ENCODE data around the gene SLC46A1. TPM values are rescaled to one million over a fixed set of nuclear protein-coding genes. Genes with fewer than 3 reads are reported as not detected.

Gene SLC46A1
- total RNA-seq, 1 experiment from 2014 or later, result 4.6 TPM

DNA sequence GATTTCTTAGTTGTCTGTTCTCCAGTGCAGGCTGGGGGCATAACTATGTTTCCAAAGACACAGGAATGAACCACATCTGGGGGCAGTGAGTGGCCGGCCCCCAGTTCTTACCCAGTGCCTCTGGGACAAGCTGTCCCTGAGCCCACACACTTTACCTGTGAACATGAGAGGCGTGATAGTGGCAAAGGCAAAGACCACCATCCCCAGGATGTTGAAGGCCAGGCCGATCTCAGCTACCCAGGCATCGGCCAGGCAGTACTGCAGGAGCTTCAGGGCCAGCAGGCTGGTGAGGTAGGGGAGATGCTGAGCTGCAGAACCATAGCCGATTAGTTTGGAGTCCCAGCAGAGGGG is 1.6 kb downstream of the SLC46A1 start:
- no peak for DNase-seq (ENCODE audit: low read depth)

DNA sequence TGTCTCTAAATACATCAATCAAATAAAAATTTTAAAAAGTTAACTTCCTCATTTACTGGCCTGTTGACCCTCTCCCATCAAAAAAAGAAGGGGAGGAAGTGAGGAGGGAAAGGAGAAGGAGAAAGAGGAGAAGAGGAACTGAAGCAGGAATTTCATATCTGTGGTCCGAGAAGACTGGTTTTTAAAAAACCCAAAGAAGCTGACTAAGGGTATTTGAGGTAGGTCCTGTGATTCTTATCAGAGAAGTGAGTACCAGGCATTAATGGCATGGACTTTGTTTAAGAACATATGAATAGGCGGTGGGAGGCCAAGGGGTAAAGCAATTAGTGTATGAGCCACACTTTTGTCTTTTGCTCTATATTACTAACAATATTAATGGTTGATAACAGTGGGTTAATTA is 2.0 kb downstream of the SLC46A1 start:
- DNase-seq (ENCODE audit: low read depth), result no peak

DNA sequence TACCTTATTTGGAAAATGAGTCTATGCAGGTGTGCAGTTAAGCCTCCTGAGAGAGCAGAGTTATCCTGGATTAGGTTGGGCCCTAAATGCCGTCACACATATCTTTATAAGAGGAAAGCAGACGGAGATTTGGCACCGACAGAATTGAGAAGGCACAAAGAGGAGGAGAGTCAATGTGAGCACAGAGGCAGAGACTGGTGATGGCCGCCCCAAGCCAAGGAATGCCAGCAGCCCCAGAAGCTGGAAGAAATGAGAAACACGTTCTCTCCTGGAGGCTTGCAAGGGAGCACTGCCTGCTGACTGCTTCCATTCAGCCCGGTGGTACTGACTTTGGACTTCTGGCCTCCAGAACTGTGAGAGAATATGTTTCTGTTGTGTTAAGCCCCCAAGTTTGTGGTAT is 3.2 kb downstream of the SLC46A1 start:
- DNase-seq (ENCODE audit: low read depth), result no peak

DNA sequence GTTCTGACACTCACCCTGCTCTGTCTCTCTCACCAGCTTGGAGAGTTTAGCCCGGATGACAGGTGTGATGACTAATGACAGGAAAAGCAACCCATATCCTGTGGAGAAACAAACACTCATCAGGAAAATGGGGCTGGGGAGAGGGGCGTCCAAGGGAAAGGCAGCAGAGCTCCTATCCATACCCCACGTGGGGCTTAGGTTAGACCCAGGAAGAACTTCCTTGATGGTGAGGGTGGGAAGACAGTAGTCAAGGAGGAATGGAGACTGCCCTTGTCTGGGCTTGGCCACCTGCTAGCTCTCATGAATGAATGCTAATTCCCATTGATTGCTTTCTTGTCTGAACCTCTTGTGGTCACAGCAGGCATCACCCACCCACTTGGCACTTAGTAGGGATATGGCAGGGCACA is 3.8 kb downstream of the SLC46A1 start:
- DNase-seq (ENCODE audit: low read depth), result no peak

DNA sequence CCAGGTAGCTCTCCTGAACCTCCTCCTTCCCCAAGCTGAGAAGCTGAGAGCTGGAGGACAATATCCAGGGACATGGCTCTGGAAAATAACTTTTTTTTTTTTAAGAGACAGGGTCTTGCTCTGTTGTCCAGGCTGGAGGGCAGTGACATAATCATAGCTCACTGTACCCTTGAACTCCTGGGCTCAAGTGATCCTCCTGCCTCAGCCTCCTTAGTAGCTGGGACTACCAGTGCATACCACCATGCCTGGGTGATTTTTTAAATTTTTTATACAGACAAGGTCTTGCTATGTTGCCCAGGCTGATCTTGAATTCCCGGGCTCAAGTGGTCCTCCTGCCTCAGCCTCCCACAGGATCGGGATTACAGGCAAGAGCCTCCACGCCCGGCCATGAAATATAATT is 6.2 kb downstream of the SLC46A1 start:
- DNase-seq (ENCODE audit: low read depth), result no peak

DNA sequence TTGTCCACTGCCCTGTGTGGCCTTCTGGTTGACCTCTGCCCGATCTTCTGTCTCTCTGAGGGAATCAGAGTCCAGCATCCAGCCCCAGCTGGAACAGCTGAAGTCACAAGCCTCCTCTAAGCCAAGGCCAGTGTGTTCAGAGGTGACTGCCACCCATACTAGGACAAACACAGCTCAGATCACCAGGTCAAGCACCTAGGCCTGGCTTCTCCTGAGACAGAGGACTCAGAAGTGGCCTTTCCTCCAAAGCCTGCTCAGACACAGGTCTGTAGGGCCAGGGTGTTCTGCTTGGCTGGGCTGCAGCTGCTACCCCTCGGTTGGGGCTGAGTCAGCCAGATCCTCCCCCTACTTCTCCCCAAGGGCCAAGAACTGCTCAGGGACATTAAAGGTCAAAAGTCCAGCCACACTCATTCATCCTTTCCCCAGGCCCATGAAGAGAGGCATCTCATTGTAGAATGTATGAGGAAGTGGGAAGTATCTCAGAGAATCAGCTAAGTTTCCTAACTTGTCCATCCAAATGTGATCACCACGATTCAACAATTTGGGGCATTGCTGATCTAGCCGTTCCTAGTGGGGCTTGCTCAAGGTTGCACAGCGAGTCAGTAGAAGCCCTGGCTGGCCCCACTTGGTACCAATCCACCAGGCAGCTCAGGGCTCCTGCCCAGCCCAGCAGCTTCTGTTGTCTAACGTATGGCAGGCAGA is 7.6 kb downstream of the SLC46A1 start:
- DNase-seq (ENCODE audit: low read depth), result no peak

DNA sequence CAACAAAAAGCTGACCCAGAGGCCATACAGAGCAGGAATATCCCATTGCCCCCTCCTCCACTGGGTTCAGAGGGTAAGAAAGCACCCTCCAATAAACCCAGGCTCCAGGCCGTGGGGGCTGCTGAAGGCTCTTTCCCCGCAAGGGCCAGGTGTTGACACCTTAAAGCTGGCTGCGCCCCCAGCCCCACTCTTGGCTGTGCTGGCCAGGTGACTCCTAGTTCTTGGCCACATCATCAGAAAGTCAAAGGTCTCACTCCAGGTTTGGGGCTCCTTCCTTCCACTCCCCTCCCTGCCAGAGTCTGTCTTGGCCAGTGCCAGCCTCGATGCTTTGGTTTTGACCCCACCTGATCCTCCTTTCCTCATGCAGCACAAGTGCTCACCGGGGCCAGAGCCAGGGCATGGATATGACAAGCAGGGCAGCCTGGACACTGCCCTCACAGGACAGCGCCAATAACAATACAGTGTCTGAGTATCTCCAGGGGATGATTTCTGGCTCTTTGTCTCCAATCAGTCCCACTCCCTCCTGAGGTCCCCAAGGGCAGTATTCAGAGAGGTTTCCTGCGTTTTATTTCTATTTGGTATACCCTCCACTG is 8.2 kb downstream of the SLC46A1 start:
- no peak for DNase-seq (ENCODE audit: low read depth)

DNA sequence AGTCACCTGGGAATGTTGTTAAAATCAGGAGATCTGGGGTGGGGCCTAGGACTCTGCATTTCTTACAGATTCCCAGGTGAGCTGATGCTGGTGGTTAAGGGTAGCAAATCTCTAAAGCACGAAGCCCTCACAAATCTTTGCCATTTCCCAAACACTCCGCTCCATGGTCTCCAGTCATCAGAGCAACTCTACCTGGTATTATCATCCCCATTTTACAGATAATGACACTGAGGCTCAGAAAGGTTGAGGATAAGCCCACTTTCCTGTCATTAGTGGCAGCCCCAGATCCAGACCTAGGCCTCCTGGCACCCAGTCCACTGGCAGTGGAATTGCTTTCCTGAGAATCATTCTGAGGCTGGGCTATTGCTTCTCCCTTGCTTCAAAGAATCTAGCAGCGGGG is 8.7 kb downstream of the SLC46A1 start:
- no peak for DNase-seq (ENCODE audit: low read depth)

DNA sequence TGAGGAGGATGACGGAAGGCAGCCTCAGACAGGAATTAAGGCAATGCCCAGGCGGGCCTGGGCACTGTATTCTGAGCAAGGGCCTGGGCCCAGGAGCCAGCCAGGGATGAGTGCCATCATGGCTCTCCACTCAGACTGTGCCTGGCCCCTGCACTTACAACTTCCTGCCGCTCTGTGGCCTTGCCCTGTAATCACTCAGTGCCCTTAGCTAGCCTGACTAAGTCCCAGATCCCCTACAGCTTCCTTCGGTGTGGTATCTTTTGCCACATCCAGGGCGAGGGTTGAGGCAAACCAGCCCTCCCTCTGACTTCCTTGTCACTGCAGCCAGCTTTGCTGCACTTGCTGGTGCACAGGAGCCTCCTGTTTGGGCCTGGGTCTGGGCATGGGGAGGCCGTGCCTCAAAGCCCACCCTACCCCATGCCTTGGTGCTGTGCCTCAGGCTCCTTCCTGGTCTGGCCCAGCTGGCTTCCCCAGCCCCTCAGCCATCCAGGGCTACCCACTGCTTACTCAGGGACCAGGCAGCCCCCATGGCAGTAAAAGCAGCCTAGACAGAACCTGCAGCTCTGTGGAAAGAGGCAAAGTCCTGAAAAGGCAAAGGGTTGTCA is 9.3 kb downstream of the SLC46A1 start:
- peak; percentile 26 for DNase-seq (ENCODE audit: low read depth)

DNA sequence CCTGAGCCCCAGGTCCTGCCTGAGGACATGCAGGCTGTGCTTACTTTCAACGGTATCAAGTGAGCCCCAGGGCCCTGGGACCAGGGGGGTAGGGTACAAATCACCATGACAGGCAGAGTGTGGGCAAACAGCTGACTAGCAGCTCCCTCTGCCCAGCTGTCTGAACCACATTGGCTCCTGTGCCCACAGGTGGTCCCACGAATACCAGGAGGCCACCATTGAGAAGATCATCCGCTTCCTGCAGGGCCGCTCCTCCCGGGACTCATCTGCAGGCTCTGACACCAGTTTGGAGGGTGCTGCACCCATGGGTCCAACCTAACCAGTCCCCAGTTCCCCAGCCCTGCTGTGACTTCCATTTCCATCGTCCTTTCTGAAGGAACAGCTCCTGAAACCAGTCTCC is 10.0 kb downstream of the SLC46A1 start:
- DNase-seq (ENCODE audit: low read depth), result no peak

DNA sequence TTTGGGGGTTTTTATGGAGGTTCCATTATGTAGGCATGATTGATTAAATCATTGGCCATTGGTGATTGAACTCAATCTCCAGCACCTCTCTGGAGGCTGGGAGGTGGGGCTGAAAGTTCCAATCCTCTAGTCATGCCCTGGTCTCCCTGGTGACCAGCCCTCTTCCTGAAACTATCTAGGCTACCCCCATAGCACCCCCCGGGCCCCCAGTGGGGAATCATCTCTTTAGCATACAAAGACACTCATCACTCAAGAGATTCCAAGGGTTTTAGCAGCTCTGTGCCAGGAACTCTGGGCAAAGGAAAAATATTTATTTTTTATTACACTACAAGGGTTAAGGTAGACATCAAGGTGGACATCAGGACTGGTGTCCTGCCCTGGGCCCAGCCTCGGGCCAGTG is 10.6 kb downstream of the SLC46A1 start:
- DNase-seq (ENCODE audit: low read depth), result no peak

DNA sequence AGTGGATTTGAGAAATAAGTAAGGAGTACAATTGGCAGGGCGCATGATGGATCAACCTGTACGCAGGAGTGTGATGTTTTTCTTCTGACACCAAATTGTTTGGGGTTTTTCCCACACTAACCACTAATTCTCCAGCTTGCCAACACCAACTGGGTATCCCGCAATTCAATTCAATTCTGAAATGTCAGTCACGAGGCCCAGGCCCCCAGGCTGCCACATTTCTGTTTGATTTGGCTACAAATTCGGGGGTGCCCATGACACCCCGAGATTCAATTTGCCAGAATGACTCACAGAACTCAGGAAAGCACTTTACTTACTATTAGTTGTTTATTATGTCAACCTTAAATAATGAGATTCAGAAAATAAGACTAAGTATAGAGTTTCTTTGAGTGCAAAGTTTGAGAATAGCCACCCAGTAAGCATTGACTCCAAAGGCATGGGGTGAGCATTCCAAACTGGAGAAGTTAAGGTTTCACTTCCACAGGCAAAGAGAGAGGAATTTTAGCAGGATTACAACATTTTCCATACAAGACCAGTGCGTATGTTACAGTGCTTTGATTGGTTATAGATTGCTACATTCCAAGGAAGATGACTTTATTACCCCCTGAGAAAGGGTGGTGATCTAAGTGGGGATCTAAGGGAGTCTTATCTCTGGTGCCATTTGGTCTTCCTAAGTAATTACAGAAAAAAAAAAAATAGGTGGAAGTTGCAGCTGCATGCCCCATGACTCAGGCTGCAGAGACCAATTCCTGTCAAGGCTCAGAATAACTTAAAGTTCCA is 11.5 kb downstream of the SLC46A1 start:
- peak; percentile 58 for DNase-seq (ENCODE audit: low read depth)

DNA sequence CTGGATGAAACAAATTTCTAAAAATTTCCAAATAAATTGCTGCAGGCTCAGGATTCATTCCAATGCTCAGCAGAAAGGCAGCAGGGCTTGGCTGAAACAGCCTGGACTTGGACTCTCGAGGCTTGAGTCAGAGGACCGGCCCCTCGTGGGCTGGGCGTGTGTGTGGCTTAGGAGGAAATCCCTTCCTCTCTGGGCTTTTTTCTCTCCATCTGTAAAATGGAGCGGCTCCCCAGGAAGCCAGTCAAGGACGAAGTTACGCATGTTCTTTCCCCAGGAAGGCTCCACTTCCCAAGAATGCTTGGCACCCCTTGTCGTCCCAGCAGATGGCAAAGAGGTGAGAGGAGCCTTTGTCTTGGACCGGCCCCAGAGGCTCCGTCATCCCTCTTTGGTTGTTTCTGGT is 13.5 kb downstream of the SLC46A1 start:
- DNase-seq (ENCODE audit: low read depth), result no peak

DNA sequence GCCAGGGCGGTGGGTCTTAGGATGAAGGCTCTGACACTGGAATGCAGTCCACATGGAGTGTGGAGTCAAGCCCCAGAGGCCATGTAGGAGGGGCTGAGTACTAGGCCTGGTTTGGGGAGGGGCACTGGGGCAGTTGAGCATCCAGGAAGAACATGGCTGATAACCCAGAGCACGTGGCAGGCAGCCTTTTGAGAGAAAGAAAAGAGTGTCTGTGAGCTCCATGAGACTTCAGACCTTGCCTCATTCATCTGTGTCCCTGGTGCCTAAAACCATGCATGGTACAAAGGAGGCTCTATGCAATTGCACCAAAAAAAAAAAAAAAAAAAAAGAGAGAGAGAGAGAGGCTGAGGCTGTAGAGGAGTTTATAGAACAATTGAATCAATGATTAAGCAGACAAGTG is 14.6 kb downstream of the SLC46A1 start:
- no peak for DNase-seq (ENCODE audit: low read depth)

DNA sequence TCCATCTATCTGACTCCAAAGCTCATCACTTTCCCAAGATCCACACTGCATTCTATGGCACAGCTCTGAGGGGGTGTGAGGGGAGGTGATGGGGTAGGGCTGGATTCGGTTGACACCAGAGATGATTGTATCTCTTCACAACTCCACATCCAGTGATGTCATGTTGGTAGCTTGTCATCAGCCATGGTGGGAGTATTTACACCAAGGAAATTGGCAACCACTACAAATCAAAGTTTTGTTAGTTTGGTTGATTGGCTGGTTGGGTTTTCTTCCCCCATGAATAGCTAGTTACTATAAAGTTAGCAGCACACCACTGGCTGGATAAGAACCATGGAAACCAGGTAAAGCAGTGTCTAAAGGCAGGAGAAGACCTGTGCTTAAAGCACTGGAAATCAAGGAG is 15.0 kb downstream of the SLC46A1 start:
- no peak for DNase-seq (ENCODE audit: low read depth)

DNA sequence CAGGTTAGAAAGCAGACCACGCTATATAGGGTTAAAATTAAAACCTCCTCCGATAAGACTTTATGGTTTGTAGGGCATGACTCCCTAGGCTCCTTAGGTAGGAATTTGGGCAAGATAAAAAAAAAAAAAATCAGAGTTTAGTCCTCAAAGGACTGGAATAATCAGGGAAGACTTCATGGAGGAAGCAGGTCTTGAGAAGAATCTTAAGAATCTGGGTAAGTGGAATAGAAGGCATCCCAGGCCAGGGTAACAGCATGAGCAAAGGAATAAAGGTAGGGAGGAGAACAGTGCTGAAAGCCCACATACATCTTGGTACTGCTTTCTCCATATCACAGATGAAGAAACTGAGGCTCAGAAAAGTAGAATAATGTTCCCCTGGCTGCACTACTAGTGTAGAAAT is 15.4 kb downstream of the SLC46A1 start:
- no peak for DNase-seq (ENCODE audit: low read depth)

DNA sequence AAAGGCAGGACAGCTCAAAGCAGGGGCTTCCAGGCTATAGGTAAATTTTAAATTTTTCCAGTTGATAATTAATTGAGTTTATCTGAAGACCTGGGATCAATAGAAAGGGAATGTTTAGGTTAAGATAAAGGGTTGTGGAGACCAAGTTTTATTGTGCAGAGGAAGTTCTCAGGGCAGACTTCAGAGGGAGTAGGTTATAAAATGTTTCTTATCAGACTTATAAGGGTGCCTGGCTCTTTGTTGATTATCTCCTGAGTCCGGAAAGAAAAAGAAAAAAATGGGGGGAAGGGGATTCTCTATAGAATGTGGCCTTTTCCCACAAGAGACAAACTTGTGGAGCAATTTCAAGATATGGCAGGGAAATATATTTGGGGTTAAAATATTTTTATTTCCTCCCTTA is 15.9 kb downstream of the SLC46A1 start:
- no peak for DNase-seq (ENCODE audit: low read depth)

DNA sequence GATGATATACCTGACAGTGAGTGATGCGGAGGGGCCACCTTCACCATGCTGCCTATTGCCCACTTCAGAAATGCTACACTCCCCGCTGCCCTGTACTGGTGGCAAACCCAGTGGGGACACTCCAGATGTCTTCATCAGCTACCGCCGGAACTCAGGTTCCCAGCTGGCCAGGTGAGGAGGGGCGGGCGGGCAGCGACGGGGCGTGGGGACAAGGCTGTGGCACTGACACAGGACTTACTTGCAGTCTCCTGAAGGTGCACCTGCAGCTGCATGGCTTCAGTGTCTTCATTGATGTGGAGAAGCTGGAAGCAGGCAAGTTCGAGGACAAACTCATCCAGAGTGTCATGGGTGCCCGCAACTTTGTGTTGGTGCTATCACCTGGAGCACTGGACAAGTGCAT is 17.9 kb downstream of the SLC46A1 start:
- no peak for DNase-seq (ENCODE audit: low read depth)

DNA sequence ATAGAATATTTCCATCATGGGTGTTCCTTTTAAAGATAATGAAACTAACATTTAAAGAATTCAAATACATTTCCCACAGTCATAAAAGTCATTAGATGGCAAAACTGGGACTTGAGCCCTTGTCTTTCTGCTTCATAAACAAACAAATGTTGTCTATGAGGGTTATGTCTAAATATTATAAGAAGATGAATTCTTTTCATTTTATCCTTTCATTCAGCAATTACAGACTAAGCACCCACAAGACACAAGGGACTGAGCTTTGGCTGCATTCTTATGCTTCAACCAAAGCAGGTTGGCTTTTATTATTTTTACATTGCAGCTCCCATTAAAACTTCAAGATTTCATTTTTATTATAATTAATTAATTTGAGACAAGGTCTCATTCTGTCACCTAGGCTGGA is 19.6 kb downstream of the SLC46A1 start:
- DNase-seq (ENCODE audit: low read depth), result no peak

DNA sequence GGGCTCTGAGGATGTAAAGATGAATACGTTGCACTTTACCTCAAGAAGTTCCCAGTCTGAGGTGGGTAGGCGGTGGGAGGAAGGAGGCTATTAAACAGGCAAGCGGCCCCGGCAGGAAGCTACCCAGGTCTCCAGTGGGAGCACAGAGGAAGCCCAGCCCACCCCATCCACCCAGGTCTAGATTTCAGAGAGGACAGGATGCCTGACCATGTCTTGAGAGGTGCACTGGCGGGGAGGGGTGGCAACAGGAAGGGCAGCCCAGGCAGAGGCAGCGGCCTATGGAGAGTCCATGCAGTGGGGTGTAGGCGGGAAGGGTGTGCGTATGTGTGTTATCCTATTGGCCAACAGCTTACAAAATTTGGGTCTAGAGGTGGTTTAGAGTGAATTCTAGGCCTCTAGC is 20.6 kb downstream of the SLC46A1 start:
- no peak for DNase-seq (ENCODE audit: low read depth)

DNA sequence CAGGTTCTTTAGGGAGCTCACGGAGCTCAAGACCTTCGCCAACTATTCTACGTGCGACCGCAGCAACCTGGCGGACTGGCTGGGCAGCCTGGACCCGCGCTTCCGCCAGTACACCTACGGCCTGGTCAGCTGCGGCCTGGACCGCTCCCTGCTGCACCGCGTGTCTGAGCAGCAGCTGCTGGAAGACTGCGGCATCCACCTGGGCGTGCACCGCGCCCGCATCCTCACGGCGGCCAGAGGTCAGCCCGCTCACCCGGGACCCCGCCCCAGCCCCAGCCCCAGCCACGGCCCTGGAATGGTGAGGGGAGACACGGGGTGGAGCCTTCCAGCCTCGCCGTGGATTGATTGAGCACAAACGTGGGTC is 21.0 kb downstream of the SLC46A1 start:
- no peak for DNase-seq (ENCODE audit: low read depth)

DNA sequence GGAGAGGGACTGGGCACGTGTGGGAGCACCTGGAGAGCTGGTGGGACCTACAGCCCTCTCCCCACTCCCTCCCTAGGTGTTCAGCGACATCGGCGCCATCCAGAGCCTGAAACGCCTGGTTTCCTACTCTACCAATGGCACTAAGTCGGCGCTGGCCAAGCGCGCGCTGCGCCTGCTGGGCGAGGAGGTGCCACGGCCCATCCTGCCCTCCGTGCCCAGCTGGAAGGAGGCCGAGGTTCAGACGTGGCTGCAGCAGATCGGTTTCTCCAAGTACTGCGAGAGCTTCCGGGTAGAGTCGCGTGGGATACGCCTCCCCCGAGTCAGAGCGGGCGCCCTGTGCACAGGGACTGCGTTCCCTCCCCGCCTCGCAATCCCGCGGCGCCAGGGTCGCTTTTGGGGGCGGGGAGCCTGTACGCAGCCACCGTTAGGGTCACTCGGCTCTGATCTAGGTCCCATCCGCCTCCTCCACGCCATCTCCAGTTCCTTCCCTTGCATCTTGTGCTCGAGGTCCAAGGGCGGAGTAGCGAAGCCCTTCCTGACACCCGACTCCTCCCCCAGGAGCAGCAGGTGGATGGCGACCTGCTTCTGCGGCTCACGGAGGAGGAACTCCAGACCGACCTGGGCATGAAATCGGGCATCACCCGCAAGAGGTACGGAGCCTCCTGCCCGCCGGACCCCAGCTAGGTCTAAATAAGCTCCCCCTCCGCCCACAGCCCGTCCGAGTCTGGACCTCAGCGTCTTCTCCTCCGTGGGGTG is 21.6 kb downstream of the SLC46A1 start:
- no peak for DNase-seq (ENCODE audit: low read depth)
